Esophagus muscularis mucosa (tissue), 4 donors: ENCODE results near the gene PTCSC3. TPM values are rescaled to one million over a fixed set of nuclear protein-coding genes. Genes with fewer than 3 reads are reported as not detected.

Source experiments
- DNase-seq: peaks from one replicate; pipeline ENCODE4 v3.0.0-alpha.2; 2017; ENCODE audit errors: extremely low spot score
- H3K27ac ChIP-seq, 4 donors: fragments of 200-600 bp; sonication (generic); replicated peaks in 1 of 4; 1 replicate in 3 of 4; 2 replicates in 1 of 4; pipeline ENCODE4 v1.5.1; 2016 to 2019; ENCODE audit warnings: mild to moderate bottlenecking in 1 of 4
- H3K27me3 ChIP-seq, 4 donors: fragments of 200-600 bp; sonication (generic); one replicate each; pipeline versions ENCODE4 v1.5.1 to v1.6.0; 2016 to 2019
- H3K36me3 ChIP-seq, 4 donors: fragments of 200-600 bp; sonication (generic); one replicate each; pipeline ENCODE4 v1.5.1; 2016 to 2019
- H3K4me1 ChIP-seq, 4 donors: fragments of 200-600 bp; sonication (generic); one replicate each; pipeline ENCODE4 v1.5.1; 2016 to 2019
- H3K4me3 ChIP-seq, 4 donors: fragments of 200-600 bp; sonication (generic); 1 replicate in 2 of 4; 2 replicates in 2 of 4; pipeline ENCODE4 v1.5.1; 2016 to 2019; ENCODE audit warnings: mild to moderate bottlenecking in 4 of 4, moderate library complexity in 1 of 4
- H3K9me3 ChIP-seq, 4 donors: fragments of 200-600 bp; sonication (generic); 1 replicate in 3 of 4; 2 replicates in 1 of 4; pipeline ENCODE4 v1.5.1; 2016 to 2019
- CTCF ChIP-seq, 3 experiments: fragments of 200-600 bp in 2 of 3; fragments of 450-650 bp in 1 of 3; sonication (generic) in 2 of 3; IDR thresholded peaks; one replicate each; pipeline ENCODE4 v1.5.1; 2017 to 2019; ENCODE audit warnings: antibody characterized with exemption in 3 of 3, mild to moderate bottlenecking in 2 of 3, moderate library complexity in 1 of 3
- EP300 ChIP-seq: sonication (generic); formaldehyde crosslinking; IDR thresholded peaks from one replicate; pipeline ENCODE4 v1.6.1; 2017; ENCODE audit warnings: antibody characterized with exemption
- POLR2A ChIP-seq: fragments of 450-650 bp; IDR thresholded peaks from one replicate; pipeline ENCODE4 v1.6.1; 2017; ENCODE audit warnings: antibody characterized with exemption, moderate library complexity, mild to moderate bottlenecking, low read depth
- POLR2AphosphoS5 ChIP-seq, 2 donors: sonication (generic); formaldehyde crosslinking; IDR thresholded peaks; one replicate each; pipeline ENCODE4 v1.6.1; 2017; ENCODE audit warnings: antibody characterized with exemption in 2 of 2
- WGBS: methylation state at CpG from one replicate; pipeline ENCODE4 v1.1.5; 2018; 5-methylcytosine and 5-hydroxymethylcytosine counted together
- intact Hi-C: fragments of 100-400 bp; cut with DNase I; formaldehyde crosslinking; loops from one replicate; pipeline ENCODE4 v1.15.1; 2023
- total RNA-seq, 4 donors: library from RNA; depleted of rRNA; stranded (reverse); fragments of >200 nt; gene quantifications; one replicate each; pipeline versions ENCODE4 v1.1.0 to v1.2.1, GENCODE V29; 2016

PTCSC3 gene
- total RNA-seq, 4 donors from 2014 or later = not detected

GRCh38 chr14:36171607-36172006 lies 4.9 kb downstream of the PTCSC3 start:
- no peak overlapping the region for H3K27ac ChIP-seq
- DNase-seq = no peak
- intact Hi-C loops = no loop called here
- no peaks in the 10 kb centered on the region for H3K27me3 ChIP-seq
- no peak overlapping the region for H3K4me3 ChIP-seq
- H3K4me1 ChIP-seq = no peaks in the 10 kb centered on the region
- 47% methylated on average over 3 of the region's 3 CpGs for WGBS
- no peaks in the 10 kb centered on the region for H3K9me3 ChIP-seq
- no peaks in the 10 kb centered on the region for H3K36me3 ChIP-seq
- TF ChIP-seq CTCF (IDR thresholded peaks at IDR 0.05) (no peak), POLR2AphosphoS5 (IDR thresholded peaks at IDR 0.05) (no peak), EP300 (no peak), POLR2A (no peak)

GRCh38 chr14:36167431-36167830 lies 9.1 kb downstream of the PTCSC3 start:
- WGBS = 69% methylated on average over 5 of the region's 5 CpGs
- H3K27ac ChIP-seq = no peak overlapping the region
- no peak overlapping the region for H3K4me3 ChIP-seq
- H3K4me1 ChIP-seq = no peaks in the 10 kb centered on the region
- peaks cover 0 to 4% (median 0%) of the 10 kb centered on the region in 4 donors for H3K27me3 ChIP-seq
- no peak for DNase-seq
- intact Hi-C loops = no loop called here
- H3K36me3 ChIP-seq = no peaks in the 10 kb centered on the region
- no peaks in the 10 kb centered on the region for H3K9me3 ChIP-seq
- TF ChIP-seq EP300 = no peak
- TF ChIP-seq POLR2AphosphoS5 (IDR thresholded peaks at IDR 0.05) = no peak
- TF ChIP-seq CTCF (IDR thresholded peaks at IDR 0.05) = no peak
- no peak for TF ChIP-seq POLR2A

- Histone ChIP-seq H3K4me1 (no peaks in the 10 kb centered on the region), H3K9me3 (no peaks in the 10 kb centered on the region), H3K4me3 (no peak overlapping the region), H3K27me3 (peaks cover 0 to 18% (median 0%) of the 10 kb centered on the region in 4 donors), H3K27ac (no peak overlapping the region), H3K36me3 (no peaks in the 10 kb centered on the region)
- TF ChIP-seq CTCF (IDR thresholded peaks at IDR 0.05) (no peak), EP300 (no peak), POLR2A (no peak), POLR2AphosphoS5 (IDR thresholded peaks at IDR 0.05) (no peak)
- DNase-seq = no peak
- intact Hi-C loops = no loop called here
- WGBS = 33% methylated on average over 5 of the region's 5 CpGs
Measured at GRCh38 chr14:36163451-36163850, 13.1 kb downstream of the PTCSC3 start.

DNA sequence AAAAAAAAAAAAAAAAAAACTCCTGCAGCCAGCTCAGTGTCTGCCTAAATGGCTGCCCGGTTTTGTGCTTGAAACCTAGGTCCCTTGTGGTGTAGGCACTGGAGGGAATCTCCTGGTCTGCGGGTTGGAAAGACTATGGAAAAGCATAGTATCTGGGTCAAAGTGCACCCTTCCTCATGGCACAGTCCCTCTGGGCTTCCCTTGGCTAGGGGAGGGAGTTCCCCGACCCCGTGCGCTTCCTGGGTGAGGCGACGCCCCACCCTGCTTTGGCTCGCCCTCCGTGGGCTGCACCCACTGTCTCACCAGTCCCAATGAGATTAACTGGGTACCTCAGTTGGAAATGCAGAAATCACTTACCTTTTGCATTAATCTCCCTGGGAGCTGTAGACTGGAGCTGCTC lies 14.3 kb downstream of the PTCSC3 start:
- Histone ChIP-seq H3K4me3 (no peak overlapping the region), H3K36me3 (no peaks in the 10 kb centered on the region), H3K9me3 (no peaks in the 10 kb centered on the region), H3K27me3 (peaks cover 0 to 18% (median 0%) of the 10 kb centered on the region in 4 donors), H3K27ac (no peak overlapping the region), H3K4me1 (no peaks in the 10 kb centered on the region)
- WGBS = 97% methylated on average over 9 of the region's 9 CpGs
- intact Hi-C loops = no loop called here
- DNase-seq = no peak
- TF ChIP-seq EP300 (no peak), CTCF (IDR thresholded peaks at IDR 0.05) (no peak), POLR2AphosphoS5 (IDR thresholded peaks at IDR 0.05) (no peak), POLR2A (no peak)

- intact Hi-C loops = no loop called here
Measured at GRCh38 chr14:36161776-36162175, 14.7 kb downstream of the PTCSC3 start.

More at GRCh38 chr14:36161776-36162175, 14.7 kb downstream of the PTCSC3 start:
- WGBS = 61% methylated on average over 12 of the region's 12 CpGs
- no peak for DNase-seq
- H3K27me3 ChIP-seq = peaks cover 0 to 18% (median 0%) of the 10 kb centered on the region in 4 donors
- H3K4me3 ChIP-seq = no peak overlapping the region
- no peak for TF ChIP-seq POLR2A
- no peak for TF ChIP-seq CTCF (IDR thresholded peaks at IDR 0.05)
- no peak for TF ChIP-seq POLR2AphosphoS5 (IDR thresholded peaks at IDR 0.05)
- no peak for TF ChIP-seq EP300
- no peak overlapping the region for H3K27ac ChIP-seq
- H3K9me3 ChIP-seq = no peaks in the 10 kb centered on the region
- H3K36me3 ChIP-seq = no peaks in the 10 kb centered on the region
- H3K4me1 ChIP-seq = no peaks in the 10 kb centered on the region
